ENCODE results near the gene SIX1.

The SIX1 gene

GRCh38 chr14:60632257-60632656 lies 17.0 kb downstream of the SIX1 start:
- no peak for TF ChIP-seq JUND (IDR thresholded peaks at IDR 0.05; ENCODE audit: low read depth)
- in situ Hi-C loops (cut with HindIII; ENCODE audit: low pct_unique_long_range_greater_than_20kb, low sequenced_read_pairs) = no loop called here
- DNase-seq (ENCODE audit: low read depth in 1 of 2, low spot score in 1 of 2) = no peak

- in situ Hi-C loops (cut with HindIII; ENCODE audit: low pct_unique_long_range_greater_than_20kb, low sequenced_read_pairs) = no loop called here
Measured at GRCh38 chr14:60631842-60632241, 17.4 kb downstream of the SIX1 start.

GRCh38 chr14:60630129-60630528 lies 19.1 kb downstream of the SIX1 start:
- in situ Hi-C loops (cut with HindIII; ENCODE audit: low pct_unique_long_range_greater_than_20kb, low sequenced_read_pairs) = no loop called here
- no peak for DNase-seq (ENCODE audit: low read depth in 1 of 2, low spot score in 1 of 2)
- TF ChIP-seq JUND (IDR thresholded peaks at IDR 0.05; ENCODE audit: low read depth) = no peak

More at GRCh38 chr14:60631842-60632241, 17.4 kb downstream of the SIX1 start:
- DNase-seq (ENCODE audit: low read depth in 1 of 2, low spot score in 1 of 2) = no peak
- TF ChIP-seq JUND (IDR thresholded peaks at IDR 0.05; ENCODE audit: low read depth) = no peak

GRCh38 chr14:60628892-60629291 lies 20.4 kb downstream of the SIX1 start:
- DNase-seq (ENCODE audit: low read depth in 1 of 2, low spot score in 1 of 2) = no peak
- in situ Hi-C loops (cut with HindIII; ENCODE audit: low pct_unique_long_range_greater_than_20kb, low sequenced_read_pairs) = no loop called here
- TF ChIP-seq JUND (IDR thresholded peaks at IDR 0.05; ENCODE audit: low read depth) = no peak

- in situ Hi-C loops (cut with HindIII; ENCODE audit: low pct_unique_long_range_greater_than_20kb, low sequenced_read_pairs) = no loop called here
- DNase-seq (ENCODE audit: low read depth in 1 of 2, low spot score in 1 of 2) = no peak
- no peak for TF ChIP-seq JUND (IDR thresholded peaks at IDR 0.05; ENCODE audit: low read depth)
Measured at GRCh38 chr14:60622917-60623257, 26.4 kb downstream of the SIX1 start.

GRCh38 chr14:60622210-60622916 lies 26.9 kb downstream of the SIX1 start:
- no peak for DNase-seq (ENCODE audit: low read depth in 1 of 2, low spot score in 1 of 2)
- in situ Hi-C loops (cut with HindIII; ENCODE audit: low pct_unique_long_range_greater_than_20kb, low sequenced_read_pairs) = no loop called here
- TF ChIP-seq JUND (IDR thresholded peaks at IDR 0.05; ENCODE audit: low read depth) = no peak

- in situ Hi-C loops (cut with HindIII; ENCODE audit: low pct_unique_long_range_greater_than_20kb, low sequenced_read_pairs) = no loop called here
- no peak for DNase-seq (ENCODE audit: low read depth in 1 of 2, low spot score in 1 of 2)
- TF ChIP-seq JUND (IDR thresholded peaks at IDR 0.05; ENCODE audit: low read depth) = no peak
Measured at GRCh38 chr14:60621386-60621785, 27.9 kb downstream of the SIX1 start.

- peak in 1 of 2 experiments; percentile 67 for DNase-seq (ENCODE audit: low read depth in 1 of 2, low spot score in 1 of 2)
- TF ChIP-seq JUND (IDR thresholded peaks at IDR 0.05; ENCODE audit: low read depth) = no peak
- in situ Hi-C loops (cut with HindIII; ENCODE audit: low pct_unique_long_range_greater_than_20kb, low sequenced_read_pairs) = no loop called here
Measured at GRCh38 chr14:60618241-60618640, 31.0 kb downstream of the SIX1 start.

- in situ Hi-C loops (cut with HindIII; ENCODE audit: low pct_unique_long_range_greater_than_20kb, low sequenced_read_pairs) = no loop called here
- DNase-seq (ENCODE audit: low read depth in 1 of 2, low spot score in 1 of 2) = peak in 1 of 2 experiments; percentile 92
- peak; percentile 82 for TF ChIP-seq JUND (IDR thresholded peaks at IDR 0.05; ENCODE audit: low read depth)
Measured at GRCh38 chr14:60616461-60616959, 32.8 kb downstream of the SIX1 start.

GRCh38 chr14:60602291-60602690 lies 47.0 kb downstream of the SIX1 start:
- TF ChIP-seq JUND (IDR thresholded peaks at IDR 0.05; ENCODE audit: low read depth) = no peak
- in situ Hi-C loops (cut with HindIII; ENCODE audit: low pct_unique_long_range_greater_than_20kb, low sequenced_read_pairs) = no loop called here
- DNase-seq (ENCODE audit: low read depth in 1 of 2, low spot score in 1 of 2) = no peak

GRCh38 chr14:60599727-60600126 lies 49.5 kb downstream of the SIX1 start:
- in situ Hi-C loops (cut with HindIII; ENCODE audit: low pct_unique_long_range_greater_than_20kb, low sequenced_read_pairs) = no loop called here
- no peak for TF ChIP-seq JUND (IDR thresholded peaks at IDR 0.05; ENCODE audit: low read depth)
- DNase-seq (ENCODE audit: low read depth in 1 of 2, low spot score in 1 of 2) = no peak

- no peak for DNase-seq (ENCODE audit: low read depth in 1 of 2, low spot score in 1 of 2)
- TF ChIP-seq JUND (IDR thresholded peaks at IDR 0.05; ENCODE audit: low read depth) = no peak
- in situ Hi-C loops (cut with HindIII; ENCODE audit: low pct_unique_long_range_greater_than_20kb, low sequenced_read_pairs) = no loop called here
Measured at GRCh38 chr14:60596139-60596538, 53.1 kb downstream of the SIX1 start.

- in situ Hi-C loops (cut with HindIII; ENCODE audit: low pct_unique_long_range_greater_than_20kb, low sequenced_read_pairs) = no loop called here
- no peak for DNase-seq (ENCODE audit: low read depth in 1 of 2, low spot score in 1 of 2)
- TF ChIP-seq JUND (IDR thresholded peaks at IDR 0.05; ENCODE audit: low read depth) = no peak
Measured at GRCh38 chr14:60594062-60594461, 55.2 kb downstream of the SIX1 start.

All from T47D (cell line).